WTC11 (cell line): ENCODE measurements around the gene RNF4.
"Not testable (repeated sequence)": the region's sequence is repeated elsewhere in the genome, so short reads cannot be mapped to it uniquely, and the experiment has no call there.

ENCODE experiments used
- GABPB1 ChIP-seq: sonication (generic); formaldehyde crosslinking; IDR thresholded peaks from 2 replicates; pipeline ENCODE4 v1.8.1; 2023; ENCODE audit warnings: mild to moderate bottlenecking, missing genetic modification reagents
- JUN ChIP-seq: sonication (generic); formaldehyde crosslinking; IDR thresholded peaks from 2 replicates; pipeline ENCODE4 v1.8.0; 2023; ENCODE audit warnings: mild to moderate bottlenecking, missing genetic modification reagents
- KAT7 ChIP-seq: sonication (generic); formaldehyde crosslinking; IDR thresholded peaks from 2 replicates; pipeline ENCODE4 v1.8.1; 2023; ENCODE audit warnings: missing genetic modification reagents, mild to moderate bottlenecking, borderline replicate concordance
- SP1 ChIP-seq: sonication (generic); formaldehyde crosslinking; conservative IDR thresholded peaks from 2 replicates; pipeline ENCODE4 v1.8.1; 2022; ENCODE audit warnings: missing genetic modification reagents
- TF ChIP-seq, protein P1 (sequence below): fragments of 200-600 bp; IDR thresholded peaks from 2 replicates; pipeline ENCODE4 v1.8.0; 2022; ENCODE audit warnings: antibody characterized with exemption
- TF ChIP-seq, protein P2 (sequence below): fragments of 250-450 bp; sonication (Bioruptor Pico); IDR thresholded peaks from 2 replicates; pipeline ENCODE4 v1.9.0; 2021; ENCODE audit warnings: mild to moderate bottlenecking

DNA sequence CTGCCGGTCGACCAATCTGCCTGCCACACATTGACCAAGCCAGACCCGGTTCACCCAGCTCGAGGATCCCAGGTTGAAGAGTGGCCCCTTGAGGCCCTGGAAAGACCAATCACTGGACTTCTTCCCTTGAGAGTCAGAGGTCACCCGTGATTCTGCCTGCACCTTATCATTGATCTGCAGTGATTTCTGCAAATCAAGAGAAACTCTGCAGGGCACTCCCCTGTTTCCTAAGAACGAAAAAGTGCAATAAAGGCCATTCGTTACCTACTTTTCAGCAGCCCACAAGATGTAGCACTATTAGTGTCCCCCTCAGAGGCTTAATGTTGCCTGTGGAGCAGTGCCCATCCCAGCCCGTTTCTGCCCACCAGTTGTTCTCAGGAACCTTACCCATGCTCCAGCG lies 45.3 kb downstream of the RNF4 start:
- TF ChIP-seq, protein P1, sequence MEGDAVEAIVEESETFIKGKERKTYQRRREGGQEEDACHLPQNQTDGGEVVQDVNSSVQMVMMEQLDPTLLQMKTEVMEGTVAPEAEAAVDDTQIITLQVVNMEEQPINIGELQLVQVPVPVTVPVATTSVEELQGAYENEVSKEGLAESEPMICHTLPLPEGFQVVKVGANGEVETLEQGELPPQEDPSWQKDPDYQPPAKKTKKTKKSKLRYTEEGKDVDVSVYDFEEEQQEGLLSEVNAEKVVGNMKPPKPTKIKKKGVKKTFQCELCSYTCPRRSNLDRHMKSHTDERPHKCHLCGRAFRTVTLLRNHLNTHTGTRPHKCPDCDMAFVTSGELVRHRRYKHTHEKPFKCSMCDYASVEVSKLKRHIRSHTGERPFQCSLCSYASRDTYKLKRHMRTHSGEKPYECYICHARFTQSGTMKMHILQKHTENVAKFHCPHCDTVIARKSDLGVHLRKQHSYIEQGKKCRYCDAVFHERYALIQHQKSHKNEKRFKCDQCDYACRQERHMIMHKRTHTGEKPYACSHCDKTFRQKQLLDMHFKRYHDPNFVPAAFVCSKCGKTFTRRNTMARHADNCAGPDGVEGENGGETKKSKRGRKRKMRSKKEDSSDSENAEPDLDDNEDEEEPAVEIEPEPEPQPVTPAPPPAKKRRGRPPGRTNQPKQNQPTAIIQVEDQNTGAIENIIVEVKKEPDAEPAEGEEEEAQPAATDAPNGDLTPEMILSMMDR: not testable (repeated sequence)
- not testable (repeated sequence) for TF ChIP-seq KAT7 (CRISPR knock-in tag); JUN (CRISPR knock-in tag); GABPB1 (CRISPR knock-in tag); SP1
- TF ChIP-seq, protein P2, sequence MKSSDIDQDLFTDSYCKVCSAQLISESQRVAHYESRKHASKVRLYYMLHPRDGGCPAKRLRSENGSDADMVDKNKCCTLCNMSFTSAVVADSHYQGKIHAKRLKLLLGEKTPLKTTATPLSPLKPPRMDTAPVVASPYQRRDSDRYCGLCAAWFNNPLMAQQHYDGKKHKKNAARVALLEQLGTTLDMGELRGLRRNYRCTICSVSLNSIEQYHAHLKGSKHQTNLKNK (CRISPR knock-in tag): not testable (repeated sequence)
